HepG2 (cell line): ENCODE results near the gene ABCG2. TPM values are rescaled to one million over a fixed set of nuclear protein-coding genes. Genes with fewer than 3 reads are reported as not detected.

ENCODE experiments used
- MAFK ChIP-seq, 2 experiments: IDR thresholded peaks in 1 of 2; conservative IDR thresholded peaks in 1 of 2; 2 replicates each; pipeline ENCODE4 v1.6.1; 2011; ENCODE audit warnings: improper control_type of control experiment in 2 of 2, low read length in 2 of 2
- MXD4 ChIP-seq: IDR thresholded peaks from 2 replicates; pipeline ENCODE4 v1.6.1; 2016; ENCODE audit warnings: mild to moderate bottlenecking, missing biosample characterization, missing genetic modification reagents
- NFRKB ChIP-seq: fragments of 450-650 bp; IDR thresholded peaks from 2 replicates; pipeline ENCODE4 v1.6.1; 2017
- PAF1 ChIP-seq: IDR thresholded peaks from 2 replicates; pipeline ENCODE4 v1.6.1; 2016; ENCODE audit warnings: missing genetic modification reagents, missing compliant biosample characterization
- RFXANK ChIP-seq: IDR thresholded peaks from 2 replicates; pipeline ENCODE4 v1.6.1; 2016
- SOX5 ChIP-seq: IDR thresholded peaks from 2 replicates; pipeline ENCODE4 v1.6.1; 2016; ENCODE audit warnings: borderline replicate concordance
- TEF ChIP-seq: sonication (generic); formaldehyde crosslinking; IDR thresholded peaks from 2 replicates; pipeline ENCODE4 v1.5.0; 2020; ENCODE audit warnings: missing genetic modification reagents
- ZC3H13 ChIP-seq: sonication (generic); formaldehyde crosslinking; IDR thresholded peaks from 2 replicates; pipeline ENCODE4 v1.8.1; 2023; ENCODE audit warnings: mild to moderate bottlenecking, missing genetic modification reagents, moderate library complexity
- ZFP41 ChIP-seq: sonication (generic); formaldehyde crosslinking; IDR thresholded peaks from 2 replicates; pipeline ENCODE4 v1.4.0; 2020; ENCODE audit warnings: mild to moderate bottlenecking, missing genetic modification reagents, borderline replicate concordance
- ZKSCAN8 ChIP-seq: IDR thresholded peaks from 2 replicates; pipeline ENCODE4 v1.6.1; 2016; ENCODE audit warnings: borderline replicate concordance, missing genetic modification reagents, missing compliant biosample characterization
- ZNF331 ChIP-seq: sonication (generic); formaldehyde crosslinking; IDR thresholded peaks from 2 replicates; pipeline ENCODE4 v1.4.0; 2020; ENCODE audit warnings: missing genetic modification reagents
- ZNF703 ChIP-seq: sonication (generic); formaldehyde crosslinking; IDR thresholded peaks from 2 replicates; pipeline ENCODE4 v1.5.1; 2020; ENCODE audit warnings: missing genetic modification reagents, mild to moderate bottlenecking, moderate library complexity, borderline replicate concordance
- polyA plus RNA-seq, 8 experiments: library from polyadenylated mRNA; depleted of rRNA in 3 of 8; stranded (reverse) in 7 of 8; unstranded in 1 of 8; fragments of >200 nt; fragmentation: Illumina TruSeq in 4 of 8; extraction: Trizol in 4 of 8; gene quantifications; 2 replicates each; pipeline versions ENCODE4 v1.2.1 to v1.2.3, GENCODE V29; 2011 to 2016; ENCODE audit warnings: low read depth in 4 of 8, missing spikeins in 1 of 8, mixed read lengths in 1 of 8; ENCODE audit not compliant: insufficient read depth in 1 of 8
- total RNA-seq, 5 experiments: library from RNA; depleted of rRNA; stranded (reverse); fragments of >200 nt; fragmentation: Illumina TruSeq; extraction: Trizol; gene quantifications; 2 replicates each; pipeline ENCODE4 v1.2.3, GENCODE V29; 2016; ENCODE audit warnings: low read depth in 1 of 5
- TF ChIP-seq, protein P1 (sequence below): sonication (generic); formaldehyde crosslinking; IDR thresholded peaks from 2 replicates; pipeline ENCODE4 v1.4.0; 2020; ENCODE audit warnings: missing genetic modification reagents
- TF ChIP-seq, protein P2 (sequence below): sonication (generic); formaldehyde crosslinking; conservative IDR thresholded peaks from 2 replicates; pipeline ENCODE4 v1.4.0; 2020; ENCODE audit warnings: mild to moderate bottlenecking, missing genetic modification reagents, moderate library complexity

ABCG2 gene
- total and polyA plus RNA-seq, 2 of the 13 experiments (the other 11 are each of a cell fraction or from before 2014, with no cell fraction given) = 10.0 to 15.7 TPM

- TF ChIP-seq, protein P1, sequence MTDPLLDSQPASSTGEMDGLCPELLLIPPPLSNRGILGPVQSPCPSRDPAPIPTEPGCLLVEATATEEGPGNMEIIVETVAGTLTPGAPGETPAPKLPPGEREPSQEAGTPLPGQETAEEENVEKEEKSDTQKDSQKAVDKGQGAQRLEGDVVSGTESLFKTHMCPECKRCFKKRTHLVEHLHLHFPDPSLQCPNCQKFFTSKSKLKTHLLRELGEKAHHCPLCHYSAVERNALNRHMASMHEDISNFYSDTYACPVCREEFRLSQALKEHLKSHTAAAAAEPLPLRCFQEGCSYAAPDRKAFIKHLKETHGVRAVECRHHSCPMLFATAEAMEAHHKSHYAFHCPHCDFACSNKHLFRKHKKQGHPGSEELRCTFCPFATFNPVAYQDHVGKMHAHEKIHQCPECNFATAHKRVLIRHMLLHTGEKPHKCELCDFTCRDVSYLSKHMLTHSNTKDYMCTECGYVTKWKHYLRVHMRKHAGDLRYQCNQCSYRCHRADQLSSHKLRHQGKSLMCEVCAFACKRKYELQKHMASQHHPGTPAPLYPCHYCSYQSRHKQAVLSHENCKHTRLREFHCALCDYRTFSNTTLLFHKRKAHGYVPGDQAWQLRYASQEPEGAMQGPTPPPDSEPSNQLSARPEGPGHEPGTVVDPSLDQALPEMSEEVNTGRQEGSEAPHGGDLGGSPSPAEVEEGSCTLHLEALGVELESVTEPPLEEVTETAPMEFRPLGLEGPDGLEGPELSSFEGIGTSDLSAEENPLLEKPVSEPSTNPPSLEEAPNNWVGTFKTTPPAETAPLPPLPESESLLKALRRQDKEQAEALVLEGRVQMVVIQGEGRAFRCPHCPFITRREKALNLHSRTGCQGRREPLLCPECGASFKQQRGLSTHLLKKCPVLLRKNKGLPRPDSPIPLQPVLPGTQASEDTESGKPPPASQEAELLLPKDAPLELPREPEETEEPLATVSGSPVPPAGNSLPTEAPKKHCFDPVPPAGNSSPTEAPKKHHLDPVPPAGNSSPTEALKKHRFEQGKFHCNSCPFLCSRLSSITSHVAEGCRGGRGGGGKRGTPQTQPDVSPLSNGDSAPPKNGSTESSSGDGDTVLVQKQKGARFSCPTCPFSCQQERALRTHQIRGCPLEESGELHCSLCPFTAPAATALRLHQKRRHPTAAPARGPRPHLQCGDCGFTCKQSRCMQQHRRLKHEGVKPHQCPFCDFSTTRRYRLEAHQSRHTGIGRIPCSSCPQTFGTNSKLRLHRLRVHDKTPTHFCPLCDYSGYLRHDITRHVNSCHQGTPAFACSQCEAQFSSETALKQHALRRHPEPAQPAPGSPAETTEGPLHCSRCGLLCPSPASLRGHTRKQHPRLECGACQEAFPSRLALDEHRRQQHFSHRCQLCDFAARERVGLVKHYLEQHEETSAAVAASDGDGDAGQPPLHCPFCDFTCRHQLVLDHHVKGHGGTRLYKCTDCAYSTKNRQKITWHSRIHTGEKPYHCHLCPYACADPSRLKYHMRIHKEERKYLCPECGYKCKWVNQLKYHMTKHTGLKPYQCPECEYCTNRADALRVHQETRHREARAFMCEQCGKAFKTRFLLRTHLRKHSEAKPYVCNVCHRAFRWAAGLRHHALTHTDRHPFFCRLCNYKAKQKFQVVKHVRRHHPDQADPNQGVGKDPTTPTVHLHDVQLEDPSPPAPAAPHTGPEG = no peak; the same call in 1 of the 2 replicates
- TF ChIP-seq ZKSCAN8 (CRISPR knock-in tag) = peak; percentile 69; the same call in 1 of the 2 replicates
- TF ChIP-seq, protein P2, sequence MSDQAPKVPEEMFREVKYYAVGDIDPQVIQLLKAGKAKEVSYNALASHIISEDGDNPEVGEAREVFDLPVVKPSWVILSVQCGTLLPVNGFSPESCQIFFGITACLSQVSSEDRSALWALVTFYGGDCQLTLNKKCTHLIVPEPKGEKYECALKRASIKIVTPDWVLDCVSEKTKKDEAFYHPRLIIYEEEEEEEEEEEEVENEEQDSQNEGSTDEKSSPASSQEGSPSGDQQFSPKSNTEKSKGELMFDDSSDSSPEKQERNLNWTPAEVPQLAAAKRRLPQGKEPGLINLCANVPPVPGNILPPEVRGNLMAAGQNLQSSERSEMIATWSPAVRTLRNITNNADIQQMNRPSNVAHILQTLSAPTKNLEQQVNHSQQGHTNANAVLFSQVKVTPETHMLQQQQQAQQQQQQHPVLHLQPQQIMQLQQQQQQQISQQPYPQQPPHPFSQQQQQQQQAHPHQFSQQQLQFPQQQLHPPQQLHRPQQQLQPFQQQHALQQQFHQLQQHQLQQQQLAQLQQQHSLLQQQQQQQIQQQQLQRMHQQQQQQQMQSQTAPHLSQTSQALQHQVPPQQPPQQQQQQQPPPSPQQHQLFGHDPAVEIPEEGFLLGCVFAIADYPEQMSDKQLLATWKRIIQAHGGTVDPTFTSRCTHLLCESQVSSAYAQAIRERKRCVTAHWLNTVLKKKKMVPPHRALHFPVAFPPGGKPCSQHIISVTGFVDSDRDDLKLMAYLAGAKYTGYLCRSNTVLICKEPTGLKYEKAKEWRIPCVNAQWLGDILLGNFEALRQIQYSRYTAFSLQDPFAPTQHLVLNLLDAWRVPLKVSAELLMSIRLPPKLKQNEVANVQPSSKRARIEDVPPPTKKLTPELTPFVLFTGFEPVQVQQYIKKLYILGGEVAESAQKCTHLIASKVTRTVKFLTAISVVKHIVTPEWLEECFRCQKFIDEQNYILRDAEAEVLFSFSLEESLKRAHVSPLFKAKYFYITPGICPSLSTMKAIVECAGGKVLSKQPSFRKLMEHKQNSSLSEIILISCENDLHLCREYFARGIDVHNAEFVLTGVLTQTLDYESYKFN = peak; percentile 97
- no peak for TF ChIP-seq RFXANK (CRISPR knock-in tag)
- TF ChIP-seq MXD4 = peak; percentile 46; the same call in 1 of the 2 replicates
- TF ChIP-seq ZNF331 (CRISPR knock-in tag) = peak; percentile 91
- TF ChIP-seq PAF1 (CRISPR knock-in tag) = no peak
- peak; percentile 69 to 92 for TF ChIP-seq MAFK (conservative IDR thresholded peaks at IDR 0.05 in 1 of 2, IDR thresholded peaks at IDR 0.05 in 1 of 2; ENCODE audit: low read length in 2 of 2)
- TF ChIP-seq ZC3H13 (CRISPR knock-in tag) = no peak
- no peak for TF ChIP-seq NFRKB
- TF ChIP-seq TEF = no peak
- peak; percentile 87; the same call in 1 of the 2 replicates for TF ChIP-seq SOX5 (CRISPR knock-in tag)
- no peak for TF ChIP-seq ZNF703 (CRISPR knock-in tag)
- TF ChIP-seq ZFP41 = no peak
These were observed 50.9 kb downstream of the ABCG2 start (continued) for GRCh38 chr4:88107406-88108107.
